Measurements from ENCODE around the gene TOM1L1. TPM values are rescaled to one million over a fixed set of nuclear protein-coding genes. Genes with fewer than 3 reads are reported as not detected.

TOM1L1 gene
- total RNA-seq, 1 experiment from 2014 or later: 44.6 TPM

- Histone ChIP-seq H3K9me3 (ENCODE audit: control insufficient read depth, low read depth, low read length) (no peaks in the 10 kb centered on the region), H3K23ac (ENCODE audit: insufficient read length, low read depth, low read length) (no peak overlapping the region), H4K8ac (replicated peaks; ENCODE audit: insufficient read length, low read depth, low read length) (no peak overlapping the region), H3K4me1 (ENCODE audit: insufficient read depth, low read length) (no peaks in the 10 kb centered on the region), H3K79me1 (ENCODE audit: insufficient read depth, low read depth, low read length, poor library complexity, severe bottlenecking) (no peaks in the 10 kb centered on the region), H4K20me1 (ENCODE audit: control insufficient read depth, insufficient read depth, insufficient read length) (no peaks in the 10 kb centered on the region), H3T11ph (ENCODE audit: low read length) (no peak overlapping the region), H2AK5ac (ENCODE audit: insufficient read length, low read length) (no peak overlapping the region), H3K27me3 (ENCODE audit: insufficient read depth, low read length) (no peaks in the 10 kb centered on the region), H4K5ac (ENCODE audit: insufficient read length, low read depth, low read length) (no peak overlapping the region), H4K91ac (ENCODE audit: insufficient read length, low read depth, low read length) (no peak overlapping the region), H2BK15ac (ENCODE audit: low read depth, low read length) (no peak overlapping the region), H3K18ac (ENCODE audit: insufficient read length, low read depth, low read length) (no peak overlapping the region), H3K4me2 (ENCODE audit: insufficient read depth, insufficient read length, low read length) (no peak overlapping the region), H3K4ac (ENCODE audit: low read depth, low read length) (no peak overlapping the region), H3K9ac (ENCODE audit: extremely low read depth, insufficient read length, low read length) (no peak overlapping the region), H3K14ac (ENCODE audit: insufficient read depth, low read length) (no peak overlapping the region), H2BK5ac (ENCODE audit: insufficient read length, low read length) (no peak overlapping the region), H2AFZ (ENCODE audit: low read length) (no peak overlapping the region), H2BK12ac (ENCODE audit: insufficient read length, low read depth, low read length) (no peak overlapping the region), H2BK120ac (ENCODE audit: low read depth, low read length, poor library complexity, severe bottlenecking) (no peak overlapping the region), H3K23me2 (ENCODE audit: insufficient read length, low read depth, low read length, poor library complexity, severe bottlenecking) (no peaks in the 10 kb centered on the region), H3K27ac (ENCODE audit: insufficient read length, low read depth, low read length) (no peak overlapping the region), H3K79me2 (ENCODE audit: insufficient read depth, low read length) (no peaks in the 10 kb centered on the region), H3K56ac (ENCODE audit: insufficient read length, low read depth, low read length) (no peak overlapping the region), H2BK20ac (ENCODE audit: low read depth, low read length, poor library complexity, severe bottlenecking) (no peak overlapping the region)
- H3K27ac Mint-ChIP-seq: no peak overlapping the region
- 100% methylated on average over 1 of the region's 3 CpGs for WGBS (ENCODE audit: extremely low coverage, insufficient read length, low lambda C conversion rate)
- H3K36me3 Mint-ChIP-seq (ENCODE audit: insufficient read depth in 1 of 3, low read depth in 3 of 3): peaks cover 0 to 3% (median 2%) of the 10 kb centered on the region in 3 experiments; a peak in 5 of 7 replicates
- no peaks in the 10 kb centered on the region for H3K27me3 Mint-ChIP-seq (ENCODE audit: low read depth)
- peaks cover 0 to 4% of the 10 kb centered on the region in 2 experiments; a peak in 2 of 4 replicates for H3K4me1 Mint-ChIP-seq
- H3K9me3 Mint-ChIP-seq: peaks cover under 1 to 1% of the 10 kb centered on the region in 2 experiments; a peak in 2 of 5 replicates
- H3K4me3 Mint-ChIP-seq: no peak overlapping the region
- TF ChIP-seq CTCF (conservative IDR thresholded peaks at IDR 0.05): no peak
- DNase-seq: no peak
Measured at GRCh38 chr17:54882950-54883349, 17.7 kb upstream of the TOM1L1 start.
